H54 (cell line): ENCODE results near the gene KRT86.

ENCODE experiments used
- DNase-seq: peaks from one replicate; pipeline ENCODE4 v3.0.0; 2011; ENCODE audit warnings: low spot score, mixed read lengths; ENCODE audit not compliant: insufficient read length
- FAIRE-seq: peaks from 3 replicates; lab custom pipeline; 2011; peaks lifted over from hg19 to GRCh38; lab: Jason Lieb, UNC
- POLR2A ChIP-seq: IDR thresholded peaks from 2 replicates; pipeline ENCODE4 v1.6.1; 2011; ENCODE audit warnings: low read depth, mild to moderate bottlenecking, low read length

The KRT86 gene

GRCh38 chr12:52260361-52261207, 13.9 kb upstream of the KRT86 start:
- DNase-seq (no peak), FAIRE-seq (no peak)
- no peak for TF ChIP-seq POLR2A

- no peak for FAIRE-seq
- TF ChIP-seq POLR2A, result no peak
- no peak for DNase-seq
These were observed 13.3 kb upstream of the KRT86 start for GRCh38 chr12:52261208-52261484.

DNA sequence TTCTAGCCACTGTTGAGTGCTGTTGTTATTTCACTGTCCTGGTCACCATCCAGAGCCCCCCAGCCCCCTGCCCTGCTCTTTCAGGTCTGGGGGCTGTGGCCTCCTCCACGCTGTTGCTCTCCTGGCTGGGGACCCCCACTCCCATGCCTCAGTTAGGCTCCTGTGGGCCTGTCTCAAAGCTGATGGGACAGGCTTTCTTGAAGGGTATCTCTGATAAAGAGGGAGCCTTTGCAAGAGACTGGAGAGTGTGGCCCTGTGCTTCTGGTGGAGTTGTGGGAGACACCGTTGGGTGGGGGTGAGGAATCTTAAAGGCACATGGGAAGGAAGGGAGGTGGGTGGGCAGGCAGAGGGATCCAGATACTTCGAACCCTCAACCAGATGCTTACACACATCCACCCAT, 12.2 kb upstream of the KRT86 start:
- FAIRE-seq (no peak), DNase-seq (no peak)
- no peak for TF ChIP-seq POLR2A

GRCh38 chr12:52263761-52264434, 10.5 kb upstream of the KRT86 start:
- no peak for FAIRE-seq
- no peak for TF ChIP-seq POLR2A
- DNase-seq, result no peak

GRCh38 chr12:52264435-52264825, 10.0 kb upstream of the KRT86 start:
- FAIRE-seq (no peak), DNase-seq (no peak)
- no peak for TF ChIP-seq POLR2A

DNA sequence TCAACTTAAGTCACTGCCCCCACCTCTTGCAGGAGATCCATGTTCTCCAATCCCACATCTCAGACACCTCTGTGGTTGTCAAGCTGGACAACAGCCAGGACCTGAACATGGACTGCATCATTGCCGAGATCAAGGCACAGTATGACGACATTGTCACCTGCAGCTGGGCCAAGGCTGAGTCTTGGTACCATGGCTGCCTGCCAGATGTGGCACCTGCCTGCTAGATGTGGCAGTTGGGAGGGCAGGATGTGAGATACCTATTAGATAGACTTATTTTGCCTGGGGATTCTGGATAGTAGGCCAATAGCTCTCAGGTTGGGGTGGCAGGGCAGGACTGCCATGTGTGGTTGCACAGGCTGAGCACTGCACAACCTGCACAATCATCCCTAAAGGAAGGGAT, 7.9 kb upstream of the KRT86 start:
- FAIRE-seq (no peak), DNase-seq (no peak)
- no peak for TF ChIP-seq POLR2A

DNA sequence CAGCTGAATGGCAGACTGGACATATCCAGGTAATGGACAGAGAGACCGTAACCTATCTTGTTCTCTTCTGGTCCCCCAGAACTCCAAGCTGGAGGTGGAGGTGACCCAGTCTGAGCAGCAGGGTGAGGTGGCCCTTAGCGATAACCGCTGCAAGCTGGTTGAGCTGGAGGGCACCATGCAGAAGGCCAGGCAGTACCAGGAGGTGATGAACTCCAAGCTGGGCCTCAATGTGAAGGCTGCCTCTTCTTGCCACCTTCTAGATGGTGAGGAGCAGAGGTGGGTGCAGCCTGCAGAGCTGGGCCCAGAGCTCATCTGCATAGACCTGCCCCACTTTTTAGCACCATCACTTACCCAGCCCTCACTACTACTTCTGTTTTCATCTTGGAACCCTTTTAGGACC, 7.2 kb upstream of the KRT86 start:
- no peak for FAIRE-seq
- no peak for TF ChIP-seq POLR2A
- no peak for DNase-seq

GRCh38 chr12:52267699-52268098, 6.7 kb upstream of the KRT86 start:
- DNase-seq (no peak), FAIRE-seq (no peak)
- no peak for TF ChIP-seq POLR2A

GRCh38 chr12:52268212-52268611, 6.2 kb upstream of the KRT86 start:
- FAIRE-seq (peak; percentile 82), DNase-seq (peak; percentile 67)
- TF ChIP-seq POLR2A, result no peak

DNA sequence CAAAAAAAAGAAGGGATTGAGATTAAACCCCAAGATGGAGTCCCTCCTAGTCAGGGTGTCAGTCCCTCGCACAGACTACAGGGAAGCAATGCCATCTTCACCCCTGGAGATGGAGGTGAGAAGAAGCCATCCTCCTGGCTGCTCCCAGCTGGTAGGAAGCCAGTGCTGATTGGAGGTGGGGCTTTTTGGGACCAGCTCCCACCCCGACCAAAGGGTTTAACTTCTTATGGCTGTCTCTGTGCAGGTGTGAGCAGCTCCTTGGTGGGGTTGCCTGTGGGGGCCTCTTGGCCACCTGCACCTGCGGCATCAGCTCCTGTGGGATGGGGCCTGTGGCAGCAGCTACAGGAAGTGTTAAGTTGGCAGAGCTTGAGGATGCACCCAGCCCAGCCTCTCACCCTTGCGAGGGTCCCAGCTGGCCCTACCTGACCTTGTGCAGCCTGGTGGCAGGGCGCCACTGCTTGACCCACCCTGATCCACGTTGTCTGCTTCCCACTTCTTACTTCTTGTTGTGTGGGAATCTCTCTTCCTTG, 3.8 kb upstream of the KRT86 start:
- TF ChIP-seq POLR2A, result no peak
- DNase-seq (no peak), FAIRE-seq (no peak)

DNA sequence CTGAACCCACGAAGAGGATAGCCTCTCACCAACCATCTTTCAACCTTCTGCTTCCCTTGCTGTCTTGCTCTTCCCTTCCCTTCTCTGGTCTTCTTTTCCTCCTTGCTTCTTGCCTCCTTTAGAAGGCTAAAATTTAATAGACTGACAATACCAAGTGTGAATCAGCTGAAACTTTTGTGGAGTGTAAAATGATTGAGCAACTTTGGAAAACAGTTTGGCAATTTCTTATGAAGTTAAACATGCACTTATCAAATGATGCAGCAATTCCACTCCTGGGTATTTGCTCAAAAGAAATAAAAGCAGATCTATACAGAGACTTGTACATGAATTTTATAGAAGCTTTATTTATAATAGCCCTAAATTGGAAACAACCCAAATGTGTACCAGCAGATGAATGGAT, 3.3 kb upstream of the KRT86 start:
- no peak for FAIRE-seq
- no peak for DNase-seq
- no peak for TF ChIP-seq POLR2A

- DNase-seq, result no peak
- no peak for TF ChIP-seq POLR2A
- FAIRE-seq, result no peak
These were observed 1.2 kb downstream of the KRT86 start for GRCh38 chr12:52275686-52276085.

DNA sequence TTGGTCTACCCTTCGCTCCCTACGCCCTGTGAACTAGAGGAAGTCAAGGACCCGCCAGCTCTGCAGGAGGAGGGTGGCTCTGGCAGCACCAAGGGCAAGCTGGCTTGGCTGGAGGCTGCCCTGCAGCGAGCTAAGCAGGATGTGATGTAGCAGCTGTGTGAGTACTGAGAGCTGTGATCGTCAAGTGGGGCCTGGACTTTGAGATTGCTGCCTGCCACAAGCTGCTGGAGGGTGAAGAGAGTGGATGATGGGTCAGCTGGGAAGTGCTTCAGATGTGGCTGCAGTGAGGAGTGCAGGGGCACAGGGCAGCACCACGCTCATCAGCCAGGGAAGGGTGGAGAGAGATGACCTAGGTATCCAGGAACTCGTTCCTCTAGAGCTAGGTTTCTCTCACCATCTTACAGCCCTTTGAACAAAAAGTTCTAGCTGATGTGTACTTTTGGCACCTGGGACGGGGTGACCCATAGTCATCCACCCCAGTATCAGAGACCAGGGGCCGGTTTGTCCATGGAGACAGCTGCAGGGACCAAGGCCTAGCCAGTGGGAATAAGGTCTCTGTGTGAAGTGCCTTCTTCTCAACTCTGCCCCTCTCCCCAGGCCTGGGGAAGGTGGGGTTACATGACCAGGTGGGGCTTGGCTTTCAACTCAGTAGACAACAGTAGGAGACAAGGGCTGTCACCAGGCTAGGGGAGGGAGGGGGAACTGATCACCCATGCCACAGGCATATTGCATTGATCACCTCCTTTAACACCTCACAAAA, 3.2 kb downstream of the KRT86 start:
- no peak for TF ChIP-seq POLR2A
- DNase-seq (no peak), FAIRE-seq (no peak)

GRCh38 chr12:52278575-52279421, 4.4 kb downstream of the KRT86 start:
- TF ChIP-seq POLR2A, result no peak
- no peak for FAIRE-seq
- DNase-seq, result peak; percentile 78
